AG04450 (cell line): ENCODE data around the gene SMPD1. TPM values are rescaled to one million over a fixed set of nuclear protein-coding genes. Genes with fewer than 3 reads are reported as not detected.

Experiments used
- CTCF ChIA-PET: fragments of 300-600, 350-600 bp; formaldehyde crosslinking; extraction: SDS; loops from one replicate; lab custom pipeline; 2022; ENCODE audit warnings: antibody characterized with exemption, inconsistent platforms; lab: Charles Lee
- POLR2A ChIA-PET: fragments of 350-600 bp; formaldehyde crosslinking; extraction: SDS; loops from one replicate; lab custom pipeline; 2021; ENCODE audit warnings: antibody characterized with exemption, inconsistent platforms; lab: Yijun Ruan, JAX
- DNase-seq: peaks from one replicate; pipeline ENCODE4 v3.0.0-alpha.2; 2011; ENCODE audit warnings: low read depth, low spot score
- H3K27ac ChIP-seq: one replicate; pipeline ENCODE4 v1.5.1; 2012; ENCODE audit warnings: low read depth, low read length, control low read depth
- H3K27me3 ChIP-seq: one replicate; pipeline ENCODE4 v1.6.0; 2012; ENCODE audit warnings: low read length; ENCODE audit not compliant: control insufficient read depth, insufficient read depth
- H3K4me3 ChIP-seq: 2 replicates; pipeline ENCODE4 v1.5.1; 2011; ENCODE audit warnings: mild to moderate bottlenecking, low read depth, low read length, control low read depth
- H3K9me3 ChIP-seq: 2 replicates; pipeline ENCODE4 v1.5.1; 2012; ENCODE audit warnings: low read length; ENCODE audit not compliant: control insufficient read depth, insufficient read depth
- CTCF ChIP-seq: IDR thresholded peaks from 2 replicates; pipeline ENCODE4 v1.5.1; 2011; ENCODE audit warnings: low read depth, low read length, control low read depth, inconsistent platforms
- polyA plus RNA-seq: library from polyadenylated mRNA; depleted of rRNA; stranded (reverse); fragments of >200 nt; gene quantifications from 2 replicates; pipeline ENCODE4 v1.2.3, GENCODE V29; 2011

Gene SMPD1
- polyA plus RNA-seq, 1 experiment: 68.0 TPM

GRCh38 chr11:6397636-6398035, 7.4 kb downstream of the SMPD1 start:
- POLR2A ChIA-PET: no interaction called here
- DNase-seq: no peak

GRCh38 chr11:6400431-6401345, 10.4 kb downstream of the SMPD1 start:
- ChIA-PET CTCF (interaction anchor here (0.6 to 2.1 kb wide), 4 partner anchors 38 to 202 kb away, joined by 3 to 6 read pairs (median 6); no protein-coding TSS in a partner anchor), POLR2A (interaction anchor here (0.7 kb wide), 1 partner anchor 17 kb away, joined by 14 read pairs; no protein-coding TSS in a partner anchor)
- no peak for TF ChIP-seq CTCF
- H3K27me3 ChIP-seq: no peaks in the 10 kb centered on the region
- no peak overlapping the region for H3K27ac ChIP-seq
- H3K4me3 ChIP-seq: no peak overlapping the region
- no peak for DNase-seq
- no peaks in the 10 kb centered on the region; the same call in 1 of the 2 replicates for H3K9me3 ChIP-seq

More at GRCh38 chr11:6397636-6398035, 7.4 kb downstream of the SMPD1 start:
- CTCF ChIA-PET: interaction anchor here (0.9 to 3.7 kb wide), 2 partner anchors 19 to 46 kb away, joined by 3 to 19 read pairs; no protein-coding TSS in a partner anchor
- no peak overlapping the region for H3K4me3 ChIP-seq
- no peak overlapping the region for H3K27ac ChIP-seq
- no peak for TF ChIP-seq CTCF
- H3K9me3 ChIP-seq: no peaks in the 10 kb centered on the region
- H3K27me3 ChIP-seq: no peaks in the 10 kb centered on the region

GRCh38 chr11:6401464-6401863, 11.2 kb downstream of the SMPD1 start:
- H3K4me3 ChIP-seq: no peak overlapping the region
- no peak for TF ChIP-seq CTCF
- H3K27me3 ChIP-seq: no peaks in the 10 kb centered on the region
- DNase-seq: no peak
- no peaks in the 10 kb centered on the region; the same call in 1 of the 2 replicates for H3K9me3 ChIP-seq
- POLR2A ChIA-PET: no interaction called here
- H3K27ac ChIP-seq: no peak overlapping the region
- CTCF ChIA-PET: interaction anchor here (0.6 kb wide), 1 partner anchor 202 kb away, joined by 6 read pairs; no protein-coding TSS in a partner anchor

GRCh38 chr11:6402061-6402470, 11.8 kb downstream of the SMPD1 start:
- TF ChIP-seq CTCF: no peak
- no peak for DNase-seq
- H3K4me3 ChIP-seq: no peak overlapping the region
- ChIA-PET POLR2A (interaction anchor here (1.4 to 1.7 kb wide), 2 partner anchors 11 to 17 kb away, joined by 4 to 5 read pairs; partner anchors contain the start of gene SMPD1), CTCF (interaction anchor here (1.1 to 1.2 kb wide), 2 partner anchors 23 to 39 kb away, joined by 3 to 4 read pairs; no protein-coding TSS in a partner anchor)
- no peaks in the 10 kb centered on the region; the same call in 1 of the 2 replicates for H3K9me3 ChIP-seq
- no peak overlapping the region for H3K27ac ChIP-seq
- H3K27me3 ChIP-seq: no peaks in the 10 kb centered on the region
